RWPE2 (cell line): Measurements from ENCODE around the gene ADAMTS6.

Experiments
- ATAC-seq: fragments of 200-7000 bp; cut with Tn5 transposase; 3 replicates; pipeline ENCODE4 v1.9.1; 2021; ENCODE audit warnings: low read depth
- DNase-seq: peaks from one replicate; pipeline ENCODE4 v3.0.0-alpha.2; 2020; ENCODE audit warnings: low spot score
- H3K27ac ChIP-seq: fragments of 450-650 bp; 2 replicates; pipeline ENCODE4 v1.5.1; 2017; ENCODE audit warnings: mild to moderate bottlenecking; ENCODE audit not compliant: poor library complexity, severe bottlenecking
- H3K27me3 ChIP-seq: fragments of 250-450 bp; sonication (Bioruptor Pico); 2 replicates; pipeline ENCODE4 v1.5.1; 2021; ENCODE audit warnings: mild to moderate bottlenecking, moderate library complexity; ENCODE audit not compliant: insufficient read depth, poor library complexity, severe bottlenecking
- H3K36me3 ChIP-seq: fragments of 250-450 bp; sonication (Bioruptor Pico); 2 replicates; pipeline ENCODE4 v1.5.1; 2020; ENCODE audit warnings: low read depth, mild to moderate bottlenecking, moderate library complexity
- H3K4me1 ChIP-seq: fragments of 250-450 bp; sonication (Bioruptor Pico); 2 replicates; pipeline ENCODE4 v1.5.1; 2021; ENCODE audit warnings: mild to moderate bottlenecking, moderate library complexity; ENCODE audit not compliant: insufficient read depth, poor library complexity, severe bottlenecking
- H3K4me3 ChIP-seq: fragments of 250-450 bp; sonication (Bioruptor Pico); 2 replicates; pipeline ENCODE4 v1.5.1; 2021; ENCODE audit warnings: mild to moderate bottlenecking, moderate library complexity; ENCODE audit not compliant: severe bottlenecking
- H3K9me3 ChIP-seq: fragments of 250-450 bp; sonication (Bioruptor Pico); 2 replicates; pipeline ENCODE4 v1.5.1; 2021; ENCODE audit warnings: mild to moderate bottlenecking, moderate library complexity; ENCODE audit not compliant: severe bottlenecking
- TF ChIP-seq, protein P1 (sequence below): fragments of 450-650 bp; IDR thresholded peaks from one replicate; pipeline ENCODE4 v1.5.1; 2017; ENCODE audit warnings: mild to moderate bottlenecking, moderate library complexity; ENCODE audit not compliant: poor library complexity, severe bottlenecking

The ADAMTS6 gene

DNA sequence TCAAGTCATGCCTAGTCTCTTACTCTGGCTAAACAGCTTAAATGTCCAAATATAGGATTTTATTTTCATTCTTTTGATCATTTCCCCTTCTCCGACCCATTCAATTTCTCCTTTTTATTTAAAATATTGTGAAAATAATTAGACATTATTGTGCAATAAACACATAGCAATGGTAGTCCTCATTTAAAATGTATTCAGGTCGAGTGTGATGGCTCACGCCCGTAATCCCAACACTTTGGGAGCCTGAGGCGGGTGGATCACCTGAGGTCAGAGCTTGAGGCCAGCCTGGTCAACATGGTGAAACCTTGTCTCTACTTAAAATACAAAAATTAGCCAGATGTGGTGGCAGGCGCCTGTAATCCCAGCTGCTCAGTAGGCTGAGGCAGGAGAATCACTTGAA is 26.7 kb downstream of the ADAMTS6 start:
- no peak for DNase-seq
- H3K4me1 ChIP-seq: no peaks in the 10 kb centered on the region
- H3K36me3 ChIP-seq: peaks cover 88% of the 10 kb centered on the region
- no peak for ATAC-seq
- H3K4me3 ChIP-seq: no peak overlapping the region
- TF ChIP-seq, protein P1, sequence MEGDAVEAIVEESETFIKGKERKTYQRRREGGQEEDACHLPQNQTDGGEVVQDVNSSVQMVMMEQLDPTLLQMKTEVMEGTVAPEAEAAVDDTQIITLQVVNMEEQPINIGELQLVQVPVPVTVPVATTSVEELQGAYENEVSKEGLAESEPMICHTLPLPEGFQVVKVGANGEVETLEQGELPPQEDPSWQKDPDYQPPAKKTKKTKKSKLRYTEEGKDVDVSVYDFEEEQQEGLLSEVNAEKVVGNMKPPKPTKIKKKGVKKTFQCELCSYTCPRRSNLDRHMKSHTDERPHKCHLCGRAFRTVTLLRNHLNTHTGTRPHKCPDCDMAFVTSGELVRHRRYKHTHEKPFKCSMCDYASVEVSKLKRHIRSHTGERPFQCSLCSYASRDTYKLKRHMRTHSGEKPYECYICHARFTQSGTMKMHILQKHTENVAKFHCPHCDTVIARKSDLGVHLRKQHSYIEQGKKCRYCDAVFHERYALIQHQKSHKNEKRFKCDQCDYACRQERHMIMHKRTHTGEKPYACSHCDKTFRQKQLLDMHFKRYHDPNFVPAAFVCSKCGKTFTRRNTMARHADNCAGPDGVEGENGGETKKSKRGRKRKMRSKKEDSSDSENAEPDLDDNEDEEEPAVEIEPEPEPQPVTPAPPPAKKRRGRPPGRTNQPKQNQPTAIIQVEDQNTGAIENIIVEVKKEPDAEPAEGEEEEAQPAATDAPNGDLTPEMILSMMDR: no peak
- H3K27ac ChIP-seq: no peak overlapping the region
- no peaks in the 10 kb centered on the region for H3K9me3 ChIP-seq
- no peaks in the 10 kb centered on the region for H3K27me3 ChIP-seq

DNA sequence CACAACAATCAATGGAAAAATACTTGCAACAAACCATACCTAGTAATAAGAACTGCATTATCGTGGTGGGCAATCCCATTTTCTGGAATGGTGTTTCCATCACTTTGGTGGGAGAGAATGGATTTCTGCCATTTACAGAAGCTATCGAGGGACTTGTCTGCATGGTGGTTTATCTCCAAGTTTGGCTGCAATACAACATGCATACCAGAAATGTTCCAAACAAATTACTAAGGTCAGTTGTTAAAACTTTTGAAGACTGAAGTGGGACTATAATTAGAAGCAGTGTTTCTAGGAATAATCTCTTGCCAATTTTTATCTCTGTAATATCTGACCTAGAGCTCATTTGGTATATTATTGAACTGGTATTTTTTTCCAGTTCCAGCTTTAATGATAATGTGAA is 30.3 kb downstream of the ADAMTS6 start:
- TF ChIP-seq, protein P1: no peak
- Histone ChIP-seq H3K27me3 (no peaks in the 10 kb centered on the region), H3K27ac (no peak overlapping the region), H3K36me3 (peaks cover 83% of the 10 kb centered on the region), H3K4me3 (no peak overlapping the region), H3K4me1 (no peaks in the 10 kb centered on the region), H3K9me3 (no peaks in the 10 kb centered on the region)
- DNase-seq: no peak
- no peak for ATAC-seq

DNA sequence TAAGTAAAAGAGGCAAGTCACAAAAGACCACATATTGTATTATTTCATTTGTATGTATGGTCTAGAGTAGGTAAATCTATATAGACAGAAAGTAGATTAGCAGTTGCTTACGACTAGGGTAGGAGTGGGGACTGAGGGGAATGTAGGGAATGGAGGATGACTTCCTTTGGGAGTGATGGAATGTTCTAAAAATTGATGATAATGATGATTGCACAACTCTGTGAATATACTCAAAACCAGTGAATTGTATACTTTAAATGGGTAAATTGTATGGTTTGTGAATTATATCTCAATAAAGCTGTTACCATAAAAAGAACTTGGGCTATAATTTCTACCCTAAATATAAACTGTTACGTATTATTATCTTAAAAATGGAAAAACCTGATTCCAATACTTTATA is 35.0 kb downstream of the ADAMTS6 start:
- DNase-seq: no peak
- no peak overlapping the region for H3K27ac ChIP-seq
- TF ChIP-seq, protein P1: no peak
- H3K4me3 ChIP-seq: no peak overlapping the region
- no peaks in the 10 kb centered on the region for H3K4me1 ChIP-seq
- H3K9me3 ChIP-seq: no peaks in the 10 kb centered on the region
- no peak for ATAC-seq
- peaks cover 45% of the 10 kb centered on the region for H3K36me3 ChIP-seq
- no peaks in the 10 kb centered on the region for H3K27me3 ChIP-seq

DNA sequence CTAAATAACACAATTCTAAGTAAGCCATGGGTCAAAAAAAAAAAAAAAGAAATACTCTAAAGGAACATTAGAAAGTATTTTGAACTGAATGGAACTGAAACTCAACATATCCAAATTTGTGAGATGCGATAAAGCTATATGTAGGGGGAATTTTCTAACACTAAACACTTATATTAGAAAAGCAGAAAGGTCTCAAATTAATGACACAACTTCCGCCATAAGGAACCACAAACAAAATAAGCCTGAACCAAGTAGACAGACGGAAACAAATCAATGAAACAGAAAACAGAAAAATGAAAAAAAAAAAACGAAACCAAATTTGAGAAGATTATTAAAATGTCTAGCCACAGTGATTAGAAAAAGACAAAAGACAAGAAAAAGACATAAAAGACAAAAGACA is 39.9 kb downstream of the ADAMTS6 start:
- Histone ChIP-seq H3K9me3 (no peaks in the 10 kb centered on the region), H3K36me3 (peaks cover 17% of the 10 kb centered on the region), H3K4me3 (no peak overlapping the region), H3K27me3 (no peaks in the 10 kb centered on the region), H3K4me1 (no peaks in the 10 kb centered on the region), H3K27ac (no peak overlapping the region)
- TF ChIP-seq, protein P1: no peak
- DNase-seq: no peak
- ATAC-seq: no peak

DNA sequence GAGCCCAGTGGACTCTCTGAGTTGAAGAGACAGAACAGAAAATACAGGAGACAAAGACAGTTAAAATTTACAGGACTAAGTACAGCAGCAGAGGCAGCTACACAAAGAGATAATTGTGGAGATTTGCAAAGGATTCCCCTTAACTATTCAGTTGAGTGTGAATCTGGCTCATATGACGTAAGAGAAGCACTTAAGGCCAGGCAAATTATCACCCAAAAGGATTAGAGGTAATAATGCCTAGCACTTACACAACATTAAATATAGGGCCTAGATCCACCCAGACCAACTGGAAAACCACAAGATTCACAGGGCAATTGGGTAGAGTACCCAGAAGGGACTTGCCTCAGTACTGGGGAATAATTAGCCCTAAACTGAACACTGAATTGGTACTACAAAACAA is 41.3 kb downstream of the ADAMTS6 start:
- Histone ChIP-seq H3K36me3 (peaks cover 16% of the 10 kb centered on the region; the same call in 1 of the 2 replicates), H3K27ac (no peak overlapping the region), H3K9me3 (no peaks in the 10 kb centered on the region), H3K27me3 (no peaks in the 10 kb centered on the region), H3K4me3 (no peak overlapping the region), H3K4me1 (no peaks in the 10 kb centered on the region)
- ATAC-seq (no peak), DNase-seq (no peak)
- TF ChIP-seq, protein P1: no peak
